CD4-positive, alpha-beta T cell treated with Interleukin-12 subunit alpha and Interleukin-12 subunit beta, for 1 hour (primary cell): ENCODE measurements around the gene CYS1.
A peak's percentile ranks its signal among the peaks of the same experiment; 100 is the strongest.

ENCODE experiments used
- DNase-seq: peaks from one replicate; pipeline ENCODE4 v3.0.0-alpha.2; 2020

CYS1 gene

GRCh38 chr2:10091182-10091888, 11.1 kb upstream of the CYS1 start:
- peak; percentile 20 for DNase-seq

GRCh38 chr2:10089565-10090190, 9.5 kb upstream of the CYS1 start:
- DNase-seq = no peak

- DNase-seq = no peak
Measured at GRCh38 chr2:10087360-10087759, 7.1 kb upstream of the CYS1 start.

- no peak for DNase-seq
Measured at GRCh38 chr2:10086950-10087349, 6.7 kb upstream of the CYS1 start.

GRCh38 chr2:10085668-10086059, 5.5 kb upstream of the CYS1 start:
- DNase-seq = no peak

- DNase-seq = no peak
Measured at GRCh38 chr2:10085043-10085667, 4.9 kb upstream of the CYS1 start.

- no peak for DNase-seq
Measured at GRCh38 chr2:10084223-10084865, 4.1 kb upstream of the CYS1 start.

GRCh38 chr2:10083692-10084211, 3.5 kb upstream of the CYS1 start:
- no peak for DNase-seq

GRCh38 chr2:10083046-10083445, 2.8 kb upstream of the CYS1 start:
- DNase-seq = no peak

GRCh38 chr2:10080536-10081304, 509 bp upstream of the CYS1 start:
- peak; percentile 53 for DNase-seq

GRCh38 chr2:10079266-10079869, 843 bp downstream of the CYS1 start:
- peak; percentile 11 for DNase-seq

GRCh38 chr2:10078704-10079265, 1.4 kb downstream of the CYS1 start:
- DNase-seq = no peak

- no peak for DNase-seq
Measured at GRCh38 chr2:10078001-10078400, 2.2 kb downstream of the CYS1 start.

GRCh38 chr2:10076988-10077527, 3.2 kb downstream of the CYS1 start:
- DNase-seq = no peak

- DNase-seq = no peak
Measured at GRCh38 chr2:10076511-10076910, 3.7 kb downstream of the CYS1 start.

GRCh38 chr2:10075571-10076209, 4.5 kb downstream of the CYS1 start:
- DNase-seq = no peak

GRCh38 chr2:10075101-10075500, 5.1 kb downstream of the CYS1 start:
- DNase-seq = no peak

GRCh38 chr2:10073706-10074105, 6.5 kb downstream of the CYS1 start:
- no peak for DNase-seq

GRCh38 chr2:10072656-10073480, 7.3 kb downstream of the CYS1 start:
- DNase-seq = peak; percentile 83

GRCh38 chr2:10071595-10071994, 8.6 kb downstream of the CYS1 start:
- DNase-seq = no peak
